Esophagus squamous epithelium (tissue), 4 donors: ENCODE data around the gene PLCB1.
A peak's percentile ranks its signal among the peaks of the same experiment; 100 is the strongest.

Source experiments
- POLR2A ChIP-seq, 4 donors: fragments of 450-650 bp; IDR thresholded peaks; one replicate each; pipeline ENCODE4 v1.6.1; 2017; ENCODE audit warnings: antibody characterized with exemption in 4 of 4, mild to moderate bottlenecking in 4 of 4, moderate library complexity in 3 of 4
- TF ChIP-seq, protein P1 (sequence below), 6 experiments: fragments of 450-650 bp in 4 of 6; fragments of 200-600 bp in 2 of 6; sonication (generic) in 2 of 6; IDR thresholded peaks; one replicate each; pipeline ENCODE4 v1.5.1; 2016 to 2019; ENCODE audit warnings: antibody characterized with exemption in 6 of 6, mild to moderate bottlenecking in 4 of 6, moderate library complexity in 4 of 6

DNA sequence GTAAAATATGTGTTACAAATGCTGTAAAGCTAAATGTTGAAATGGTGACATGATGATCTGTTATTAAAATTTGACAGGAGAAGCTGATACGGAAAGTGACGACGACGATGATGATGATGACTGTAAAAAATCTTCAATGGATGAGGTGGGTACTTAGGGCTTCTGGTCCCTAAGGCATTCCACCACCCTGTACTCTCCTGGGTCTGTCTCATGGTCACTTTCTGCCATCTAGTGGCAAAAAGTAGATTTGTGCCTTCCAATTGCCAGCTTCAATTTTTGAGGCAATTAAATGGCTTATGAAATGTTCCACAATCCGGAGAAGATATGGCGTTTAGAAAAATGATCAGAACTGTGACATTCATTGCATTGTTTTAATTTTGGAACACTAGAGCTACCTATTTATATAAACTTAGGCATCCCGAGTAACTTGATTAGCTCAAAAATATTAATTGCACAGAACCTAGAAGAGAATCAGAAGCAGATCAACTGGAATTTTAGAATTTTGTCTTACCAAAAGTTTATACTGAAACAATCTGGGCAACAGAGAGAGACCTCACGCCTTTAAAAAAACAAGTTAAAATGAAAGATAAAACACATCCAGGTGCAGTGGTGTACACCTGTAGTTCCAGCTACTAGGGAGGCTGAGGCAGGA is 590.3 kb downstream of the PLCB1 start:
- TF ChIP-seq, protein P1, sequence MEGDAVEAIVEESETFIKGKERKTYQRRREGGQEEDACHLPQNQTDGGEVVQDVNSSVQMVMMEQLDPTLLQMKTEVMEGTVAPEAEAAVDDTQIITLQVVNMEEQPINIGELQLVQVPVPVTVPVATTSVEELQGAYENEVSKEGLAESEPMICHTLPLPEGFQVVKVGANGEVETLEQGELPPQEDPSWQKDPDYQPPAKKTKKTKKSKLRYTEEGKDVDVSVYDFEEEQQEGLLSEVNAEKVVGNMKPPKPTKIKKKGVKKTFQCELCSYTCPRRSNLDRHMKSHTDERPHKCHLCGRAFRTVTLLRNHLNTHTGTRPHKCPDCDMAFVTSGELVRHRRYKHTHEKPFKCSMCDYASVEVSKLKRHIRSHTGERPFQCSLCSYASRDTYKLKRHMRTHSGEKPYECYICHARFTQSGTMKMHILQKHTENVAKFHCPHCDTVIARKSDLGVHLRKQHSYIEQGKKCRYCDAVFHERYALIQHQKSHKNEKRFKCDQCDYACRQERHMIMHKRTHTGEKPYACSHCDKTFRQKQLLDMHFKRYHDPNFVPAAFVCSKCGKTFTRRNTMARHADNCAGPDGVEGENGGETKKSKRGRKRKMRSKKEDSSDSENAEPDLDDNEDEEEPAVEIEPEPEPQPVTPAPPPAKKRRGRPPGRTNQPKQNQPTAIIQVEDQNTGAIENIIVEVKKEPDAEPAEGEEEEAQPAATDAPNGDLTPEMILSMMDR (IDR thresholded peaks at IDR 0.05): peak; percentile 35 to 74 (median 70)
- no peak for TF ChIP-seq POLR2A (IDR thresholded peaks at IDR 0.05)
